Gastroesophageal sphincter (tissue), 4 donors: ENCODE measurements around the gene FAAH2. TPM values are rescaled to one million over a fixed set of nuclear protein-coding genes. Genes with fewer than 3 reads are reported as not detected.

Experiments
- total RNA-seq, 4 donors: library from RNA; depleted of rRNA; stranded (reverse); fragments of >200 nt; gene quantifications; one replicate each; pipeline ENCODE4 v1.1.0, GENCODE V29; 2016

The FAAH2 gene
- total RNA-seq, 4 donors from 2014 or later: 0.13 to 0.62 (median 0.42) TPM; not detected in 1

Other genes starting within 250 kb of the FAAH2 start
- 10 to 100 TPM in 3 of 4 donors, 1 to 10 TPM in 1; 7.4 to 14.0 (median 12.4) TPM for gene SPIN2B, start 165.2 kb upstream of the FAAH2 start, total RNA-seq
- under 1 TPM in 2 of 4 donors, not detected in 2; 0.42 to 0.78 TPM for gene SPIN2A, start 149.3 kb upstream of the FAAH2 start, total RNA-seq